Measurements from ENCODE around the gene RELL2.
"Not testable (repeated sequence)": the region's sequence is repeated elsewhere in the genome, so short reads cannot be mapped to it uniquely, and the experiment has no call there.

RELL2 gene, protein sequence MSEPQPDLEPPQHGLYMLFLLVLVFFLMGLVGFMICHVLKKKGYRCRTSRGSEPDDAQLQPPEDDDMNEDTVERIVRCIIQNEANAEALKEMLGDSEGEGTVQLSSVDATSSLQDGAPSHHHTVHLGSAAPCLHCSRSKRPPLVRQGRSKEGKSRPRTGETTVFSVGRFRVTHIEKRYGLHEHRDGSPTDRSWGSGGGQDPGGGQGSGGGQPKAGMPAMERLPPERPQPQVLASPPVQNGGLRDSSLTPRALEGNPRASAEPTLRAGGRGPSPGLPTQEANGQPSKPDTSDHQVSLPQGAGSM

DNA sequence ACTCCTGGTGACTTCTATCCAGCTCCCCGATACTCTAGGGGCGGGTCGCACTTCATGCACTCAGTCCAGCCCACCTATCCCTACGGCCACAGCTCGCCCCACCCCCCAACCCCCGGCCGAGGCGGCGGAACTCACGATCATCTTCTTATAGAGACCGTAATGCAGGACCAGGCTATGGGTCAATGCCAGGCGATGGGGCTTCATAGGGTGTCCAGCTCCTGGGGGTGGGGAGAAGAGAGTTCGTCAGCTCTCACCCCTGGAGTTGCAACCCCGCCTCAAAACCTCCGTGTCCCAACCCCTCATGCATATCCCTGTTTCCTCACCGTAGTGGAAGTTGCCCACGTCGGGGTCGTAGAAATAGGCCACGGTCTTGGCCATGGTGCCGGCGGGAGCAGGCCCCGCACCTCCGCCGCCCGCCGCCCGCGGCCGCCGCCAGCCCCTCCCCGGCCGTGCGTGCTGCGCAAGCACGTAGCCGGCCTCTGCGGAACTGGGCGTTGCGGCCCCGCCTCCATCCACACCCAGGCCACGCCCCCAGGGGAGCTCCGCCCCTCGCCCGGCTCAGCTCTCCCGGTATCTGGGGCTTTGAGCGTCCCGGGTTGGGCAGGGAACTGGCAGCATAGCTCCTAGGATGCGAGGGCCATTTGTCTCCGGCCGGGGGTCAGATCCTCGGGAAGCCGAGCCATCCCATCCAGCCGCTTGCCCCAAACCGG, at the start of gene RELL2, which contains the start of gene HDAC3:
Gene RELL2, plus strand, starts transcription at position 585 of the 710 bp plus-strand sequence. CDS start 1,229 bp downstream, outside the sequence.
Gene HDAC3, minus strand, starts transcription at position 437 of the 710 bp plus-strand sequence. Its CDS starts 59 bp downstream, at position 378.
- FAIRE-seq = no peak

DNA sequence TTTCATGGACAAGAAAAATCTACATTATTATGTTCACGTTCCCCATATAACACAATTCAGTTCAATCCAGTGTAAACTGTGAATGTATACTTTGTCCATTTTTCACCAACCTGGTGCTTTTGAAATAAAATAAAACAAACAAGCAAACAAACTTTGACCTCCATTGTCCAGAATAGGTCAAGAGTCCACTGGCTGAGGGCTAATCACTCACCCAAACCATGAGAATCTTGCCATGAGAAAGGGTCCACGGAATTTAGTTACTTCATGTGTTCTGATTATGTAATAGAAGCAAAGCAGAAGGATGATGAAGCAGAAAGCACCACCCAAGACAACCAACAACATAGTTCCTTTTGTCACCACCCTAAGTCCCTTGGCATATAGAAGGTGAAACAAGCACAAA, 46.7 kb upstream of the RELL2 start:
- FAIRE-seq = no peak

- FAIRE-seq = no peak
Observed at GRCh38 chr5:141596867-141597266, 39.9 kb upstream of the RELL2 start.

DNA sequence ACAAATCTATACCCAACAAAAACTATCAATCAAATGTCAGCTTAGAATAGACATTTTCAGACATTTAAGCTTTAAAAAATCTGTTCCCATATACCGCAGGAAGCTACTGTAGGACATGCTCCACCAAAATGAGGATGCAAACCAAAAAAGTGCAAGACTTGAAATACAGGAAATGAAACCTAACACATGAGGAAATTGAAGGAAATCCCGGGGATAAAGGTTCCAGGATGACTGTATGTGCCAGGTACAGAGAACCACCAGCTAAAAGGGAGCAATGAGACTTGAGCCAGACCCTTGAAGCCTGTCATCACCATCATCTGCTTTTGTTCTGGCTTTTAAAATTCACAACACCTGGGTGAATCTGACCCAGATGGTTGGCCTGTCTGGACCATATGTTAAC, 39.4 kb upstream of the RELL2 start:
- FAIRE-seq = no peak

DNA sequence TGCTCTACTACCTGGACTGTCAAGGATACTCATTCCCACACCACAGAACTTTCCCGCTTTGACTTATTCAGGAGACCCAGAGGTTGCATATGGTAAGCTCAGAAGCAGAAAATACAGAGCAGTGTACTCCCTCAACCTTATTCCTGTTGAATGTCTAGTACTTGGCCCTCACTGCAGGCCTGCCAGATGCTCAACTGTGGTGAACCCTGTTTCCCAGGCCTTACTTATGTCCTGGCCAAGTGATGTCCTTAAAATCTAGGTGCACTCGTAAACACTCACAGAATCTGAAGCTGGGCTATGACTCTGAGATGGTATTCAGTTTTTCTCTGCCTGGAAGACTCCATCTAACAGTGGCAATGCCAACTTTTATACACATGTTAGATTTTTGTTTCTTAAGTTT, 39.0 kb upstream of the RELL2 start:
- no peak for FAIRE-seq

DNA sequence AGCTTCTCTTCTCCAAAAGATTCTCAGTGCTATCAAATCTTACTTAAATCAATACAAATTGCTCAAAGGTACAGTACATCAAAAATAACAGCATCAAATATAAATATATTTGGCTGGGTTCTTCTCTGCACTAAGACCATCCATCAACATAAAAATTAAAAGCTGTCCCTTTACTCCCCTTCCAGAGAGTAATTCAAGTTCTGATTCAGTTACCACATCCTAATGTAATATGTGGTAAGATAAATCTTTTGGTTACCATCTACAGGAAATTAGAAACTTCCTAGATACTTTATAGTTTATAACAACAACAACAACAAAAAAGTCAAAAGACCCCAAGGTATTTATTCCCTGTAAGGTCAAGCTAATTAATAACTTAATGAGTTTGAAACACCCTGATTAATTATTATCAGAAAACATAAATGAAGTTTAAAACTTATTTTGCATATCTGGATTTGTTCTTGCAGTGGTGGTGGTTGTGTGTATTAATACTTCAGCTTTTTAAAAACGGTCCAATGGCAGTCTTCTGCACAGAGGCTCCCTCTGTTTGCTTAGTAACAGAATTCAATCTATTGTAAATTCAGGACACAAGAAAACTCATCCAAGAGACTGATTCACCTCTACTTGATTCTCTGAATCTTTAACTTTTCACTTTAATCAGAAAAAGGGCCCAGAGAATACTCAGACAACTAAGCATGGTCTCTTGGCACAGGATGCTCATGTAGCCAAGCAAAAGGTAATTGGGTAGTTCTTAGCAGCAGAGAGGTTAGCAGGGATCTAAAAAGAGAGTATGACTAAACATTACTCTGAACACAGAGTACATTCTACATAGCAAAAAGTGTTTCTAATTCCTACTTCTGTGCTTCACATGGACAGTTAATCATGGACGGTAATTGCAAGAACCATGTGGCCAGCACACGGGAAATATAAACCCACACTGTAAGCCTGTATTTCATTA, 38.1 kb upstream of the RELL2 start:
- FAIRE-seq = no peak

- no peak for FAIRE-seq
Observed at GRCh38 chr5:141602606-141603005, 34.2 kb upstream of the RELL2 start.

DNA sequence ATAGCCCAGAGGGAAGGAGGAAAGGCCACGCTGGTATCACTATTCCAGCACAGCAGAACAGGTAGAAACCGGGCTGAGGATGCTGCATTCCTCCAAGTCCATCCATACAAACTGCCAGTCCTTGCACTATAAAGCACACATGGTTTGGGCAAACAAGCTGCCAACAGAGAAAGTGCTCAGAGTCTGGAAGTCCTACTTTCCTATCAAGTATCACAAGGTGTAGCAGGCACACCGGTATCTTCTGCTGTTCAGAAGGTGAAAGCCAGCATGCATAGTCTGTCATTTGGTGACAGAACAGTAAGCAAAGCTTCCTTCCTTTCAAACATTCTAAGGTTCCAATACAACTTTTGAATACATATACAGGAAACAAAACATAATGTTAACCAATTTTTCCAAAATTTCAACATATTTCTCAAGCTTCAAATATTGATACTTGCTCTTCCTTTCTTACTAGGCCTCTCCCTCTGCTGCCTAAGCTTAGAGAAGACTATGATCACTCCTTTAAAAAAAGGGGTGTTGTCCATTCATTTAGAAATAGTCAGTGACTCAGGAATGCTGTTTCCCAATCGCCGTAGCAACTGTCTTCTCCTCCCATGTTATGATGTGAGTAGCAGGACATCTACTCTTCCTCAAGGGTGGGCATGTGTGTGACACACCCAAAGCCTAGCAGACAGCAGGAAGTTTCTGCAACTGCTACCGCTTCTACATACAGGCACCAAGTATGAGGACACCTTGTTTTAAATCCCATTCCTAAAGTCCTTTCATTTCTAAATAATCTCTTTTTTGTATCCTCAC, 32.7 kb upstream of the RELL2 start:
- no peak for FAIRE-seq

DNA sequence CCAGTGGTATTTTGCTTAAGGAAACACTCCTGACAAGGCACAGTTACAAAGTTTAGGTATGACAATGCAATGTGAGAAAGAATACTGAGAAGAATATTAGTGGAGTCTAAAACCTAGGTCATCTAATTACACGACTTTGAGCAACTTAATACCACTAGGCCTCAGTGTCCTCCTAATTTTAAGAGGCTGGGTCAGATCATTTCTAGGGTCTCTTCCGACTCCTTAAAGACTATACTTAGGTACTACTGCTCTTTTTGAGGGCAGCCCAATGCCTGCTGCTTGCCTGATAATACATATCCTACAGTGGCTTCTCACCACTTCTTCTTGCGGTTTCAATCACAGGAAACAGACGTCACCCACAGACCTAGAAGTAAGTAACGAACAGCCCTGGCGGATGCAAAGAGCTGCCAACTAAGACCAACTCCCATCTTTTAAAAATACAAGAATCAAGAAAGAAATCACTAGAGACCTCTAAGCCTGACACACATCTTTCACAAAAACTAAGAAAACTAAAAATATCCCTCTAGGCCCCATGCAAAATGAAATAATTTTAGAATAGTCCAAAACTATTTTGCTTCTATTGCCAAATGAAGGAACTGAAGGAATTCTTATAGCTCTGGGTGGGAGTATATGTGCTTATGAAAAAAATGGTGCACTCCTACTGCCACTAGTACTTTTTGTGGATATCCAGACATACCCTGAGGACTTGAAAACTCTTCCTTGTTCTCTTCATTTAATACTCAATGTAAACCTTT, 31.1 kb upstream of the RELL2 start:
- FAIRE-seq = no peak

GRCh38 chr5:141608046-141608445, 28.8 kb upstream of the RELL2 start:
- no peak for FAIRE-seq

GRCh38 chr5:141608557-141608956, 28.2 kb upstream of the RELL2 start:
- FAIRE-seq = no peak

DNA sequence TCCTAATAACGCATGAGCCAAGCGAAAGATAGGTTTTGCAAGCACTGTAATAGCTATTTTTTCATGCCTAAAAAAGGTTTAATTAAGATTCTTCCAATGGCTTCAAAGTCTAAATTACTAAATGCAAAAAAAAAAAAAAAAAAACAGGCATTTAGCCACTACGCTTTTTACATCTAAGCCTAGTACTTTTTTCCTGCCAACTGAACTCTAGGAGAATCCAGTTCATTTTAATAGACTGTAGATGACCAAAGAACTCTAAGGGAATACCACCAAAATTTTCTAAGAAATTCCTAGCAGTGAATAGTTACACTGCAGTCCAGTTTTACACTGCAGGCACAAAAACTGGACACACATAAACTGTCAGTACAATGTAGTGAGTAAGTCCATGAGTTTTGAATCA, 27.8 kb upstream of the RELL2 start:
- no peak for FAIRE-seq

DNA sequence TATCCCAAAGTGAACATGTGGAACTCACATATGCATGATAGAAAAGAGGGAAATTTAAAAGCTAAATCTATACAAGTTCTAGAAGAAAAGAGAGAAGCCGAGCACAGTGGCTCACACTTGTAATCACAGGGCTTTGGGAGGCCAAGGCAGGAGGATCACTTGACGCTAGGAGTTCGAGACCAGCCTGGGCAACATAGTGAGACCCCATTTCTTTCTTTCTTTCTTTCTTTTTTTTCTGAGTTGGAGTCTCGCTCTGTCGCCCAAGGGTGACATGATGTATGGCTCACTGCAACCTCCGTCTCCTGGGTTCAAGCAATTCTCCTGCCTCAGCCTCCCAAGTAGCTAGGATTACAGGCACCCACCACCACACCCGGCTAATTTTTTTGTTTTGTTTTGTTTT, 26.9 kb upstream of the RELL2 start:
- not testable (repeated sequence) for FAIRE-seq

DNA sequence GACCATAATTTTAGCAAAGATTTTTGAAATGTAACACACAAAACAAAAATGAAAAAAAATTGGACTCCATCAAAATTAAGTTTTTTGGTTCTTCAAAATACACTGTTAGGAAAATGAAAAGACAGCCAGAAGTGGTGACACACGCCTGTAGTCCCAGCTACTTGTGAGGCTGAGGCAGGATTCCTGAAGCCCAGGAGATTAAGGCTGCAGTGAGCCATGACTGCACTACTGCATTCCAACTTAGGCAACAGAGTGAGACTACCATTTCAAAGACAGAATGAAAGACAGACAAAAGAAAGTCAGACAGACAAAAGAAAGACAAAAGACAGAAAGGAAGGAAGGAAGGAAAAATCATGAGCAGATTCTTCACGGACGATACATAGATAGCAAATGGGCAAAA, 25.5 kb upstream of the RELL2 start:
- no peak for FAIRE-seq

DNA sequence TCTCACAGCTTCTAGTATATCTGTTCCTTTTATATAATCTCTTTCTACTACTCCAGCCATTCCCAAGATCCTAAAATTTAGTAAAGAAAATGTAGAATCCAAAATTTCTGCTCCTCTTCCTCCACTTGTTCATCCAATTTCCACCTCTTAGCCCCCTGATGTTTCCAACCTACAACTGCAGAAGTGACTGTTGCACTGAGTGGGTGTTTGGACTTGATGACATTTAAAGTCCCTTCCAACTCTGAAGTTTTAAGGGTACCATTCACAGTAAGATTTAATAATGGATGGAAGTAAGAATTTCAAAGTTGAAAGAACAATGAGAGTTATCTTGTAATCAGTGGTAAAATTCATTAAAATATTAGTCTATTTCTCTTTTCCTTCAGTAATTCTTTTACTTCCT, 23.5 kb upstream of the RELL2 start:
- FAIRE-seq = no peak

GRCh38 chr5:141615991-141616720, 20.6 kb upstream of the RELL2 start:
- no peak for FAIRE-seq

DNA sequence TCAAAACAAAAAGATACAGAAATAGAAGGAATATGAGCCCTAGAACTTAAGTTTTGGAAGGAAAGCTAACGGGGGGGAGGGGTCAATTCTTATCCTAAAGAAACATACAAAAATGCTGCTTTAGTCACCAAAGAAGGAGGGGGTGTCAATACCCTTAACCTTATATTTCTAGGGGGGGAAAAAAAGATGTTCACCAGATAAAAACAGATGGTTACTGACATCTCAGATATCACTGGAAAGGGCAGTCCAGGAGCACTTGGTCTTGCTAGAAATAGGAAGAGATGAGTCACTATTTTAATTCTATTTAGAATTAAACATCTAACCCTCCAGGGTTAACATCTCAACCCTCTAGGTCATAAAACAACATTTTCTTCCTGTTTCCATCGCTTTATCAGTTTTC, 19.7 kb upstream of the RELL2 start:
- no peak for FAIRE-seq

DNA sequence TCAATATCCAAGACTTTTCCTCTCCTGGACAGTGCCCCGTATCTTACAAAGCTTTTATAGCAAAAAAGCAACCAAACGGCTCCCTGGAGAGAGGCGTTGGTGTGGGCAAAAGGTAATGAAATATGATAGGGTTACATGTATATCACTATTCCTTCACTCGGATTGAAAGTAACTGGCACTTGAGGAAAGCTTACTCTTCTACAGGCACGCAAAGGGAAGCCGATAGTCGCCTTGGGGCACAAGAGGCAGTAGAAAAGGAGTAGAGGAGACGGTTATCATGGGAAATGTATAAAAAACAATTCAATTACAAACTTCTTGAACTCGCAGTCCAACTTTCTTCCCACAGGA, 19.1 kb upstream of the RELL2 start:
- FAIRE-seq = no peak

GRCh38 chr5:141618030-141618803, 18.6 kb upstream of the RELL2 start:
- no peak for FAIRE-seq
